ENCODE data around the gene CPNE7. TPM values are rescaled to one million over a fixed set of nuclear protein-coding genes. Genes with fewer than 3 reads are reported as not detected.
A peak's percentile ranks its signal among the peaks of the same experiment; 100 is the strongest.

Gene CPNE7
- total and polyA plus RNA-seq, 7 experiments from 2014 or later, result 0.39 to 5.2 TPM; not detected in 5

DNA sequence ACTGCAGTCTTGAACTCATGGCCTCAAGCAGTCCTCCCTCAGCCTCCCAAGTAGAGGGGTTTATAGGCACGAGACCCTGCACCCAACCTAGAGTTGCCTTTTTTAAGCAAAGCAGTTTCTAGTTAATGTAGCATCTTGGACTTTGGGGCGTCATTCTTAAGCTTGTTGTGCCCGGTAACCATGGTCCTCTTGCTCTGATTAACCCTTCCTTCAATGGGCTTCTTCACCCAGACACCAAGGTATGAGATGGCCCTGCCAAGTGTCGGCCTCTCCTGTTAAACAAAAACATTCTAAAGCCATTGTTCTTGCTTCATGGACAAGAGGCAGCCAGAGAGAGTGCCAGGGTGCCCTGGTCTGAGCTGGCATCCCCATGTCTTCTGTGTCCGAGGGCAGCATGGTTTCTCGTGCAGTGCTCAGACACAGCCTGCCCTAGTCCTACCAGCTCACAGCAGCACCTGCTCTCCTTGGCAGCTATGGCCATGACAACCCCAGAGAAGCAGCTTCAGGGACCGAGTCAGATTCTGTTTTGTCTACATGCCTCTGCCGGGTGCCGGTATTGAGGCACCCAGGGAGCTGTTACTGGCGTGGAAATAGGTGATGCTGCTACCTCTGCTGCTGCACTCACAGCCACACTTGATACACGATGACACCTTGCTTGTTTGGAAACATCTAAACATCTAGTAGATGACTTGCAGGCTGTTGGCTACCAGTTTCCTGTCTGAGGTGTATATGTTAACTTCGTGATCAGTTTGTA is 11.7 kb upstream of the CPNE7 start:
- peak in 1 of 9 donors; percentile 13 for DNase-seq
- peak overlapping the region; percentile 28 for H3K27ac ChIP-seq (ENCODE audit: low read depth, low read length)
- ChIA-PET CTCF (no interaction called here), POLR2A (interaction anchor here (0.6 to 1.3 kb wide), 6 partner anchors 14 to 274 kb away, joined by 3 to 4 read pairs (median 3); no protein-coding TSS in a partner anchor)
- H3K27me3 ChIP-seq (ENCODE audit: control insufficient read depth in 2 of 2, insufficient read depth in 2 of 2, low read length in 2 of 2), result no peaks in the 10 kb centered on the region
- no peak overlapping the region for H3K4me3 ChIP-seq (ENCODE audit: low read length)
- Mint-ChIP-seq H3K9me3 (peaks cover 0 to 3% (median 0%) of the 10 kb centered on the region in 11 donors), H3K36me3 (peaks cover 11 to 36% (median 15%) of the 10 kb centered on the region in 5 donors), H3K4me3 (peak overlapping the region in 9 of 10 donors; percentile 14 to 95 (median 34)), H3K27me3 (no peaks in the 10 kb centered on the region), H3K27ac (peak overlapping the region in 3 of 9 donors; percentile 39 to 81 (median 77)), H3K4me1 (peaks cover 38 to 56% (median 54%) of the 10 kb centered on the region in 7 donors)
- no peak for ATAC-seq
- peaks cover 33 to 49% of the 10 kb centered on the region in 2 donors for H3K4me1 ChIP-seq (ENCODE audit: control insufficient read depth in 2 of 2, insufficient read depth in 2 of 2, low read length in 2 of 2)
- no peaks in the 10 kb centered on the region for H3K9me3 ChIP-seq (ENCODE audit: control insufficient read depth in 2 of 3, low read length in 3 of 3)
- intact Hi-C loops (cut with micrococcal nuclease), result loop anchor here (5.0 kb wide), 5 partner anchors 78 to 1612 kb away; partner anchors contain the start of genes BANP (in 1 of the 2) and CDH15 (in 1 of the 2)
- peaks cover 16 to 41% (median 26%) of the 10 kb centered on the region in 3 experiments for H3K36me3 ChIP-seq (ENCODE audit: control insufficient read depth in 2 of 3, insufficient read depth in 3 of 3, low read length in 3 of 3)

GRCh38 chr16:89564476-89565255 is 10.9 kb upstream of the CPNE7 start:
- CTCF ChIA-PET, result no interaction called here
- H3K4me3 Mint-ChIP-seq, result peak overlapping the region in 9 of 10 donors; percentile 26 to 95 (median 56)

DNA sequence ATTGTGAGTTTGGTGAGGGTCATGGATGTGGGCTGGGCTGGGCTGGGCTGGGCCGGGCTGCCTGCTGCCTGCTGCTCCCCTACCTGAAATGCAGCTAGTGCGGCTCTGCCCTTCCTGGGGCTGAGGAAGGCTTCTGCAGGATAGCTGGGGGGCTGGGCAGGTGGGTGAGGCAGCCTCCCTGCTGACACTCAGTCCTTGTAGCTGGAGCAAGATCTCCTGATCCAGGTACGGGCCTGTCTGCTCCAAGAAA is 10.4 kb upstream of the CPNE7 start:
- intact Hi-C loops (cut with micrococcal nuclease), result no loop called here
- peak overlapping the region; percentile 15 for H3K27ac ChIP-seq (ENCODE audit: low read depth, low read length)
- Mint-ChIP-seq H3K9me3 (peaks cover 0 to 3% (median 0%) of the 10 kb centered on the region in 11 donors), H3K4me3 (peak overlapping the region in 7 of 10 donors; percentile 28 to 79 (median 65)), H3K36me3 (peaks cover 11 to 36% (median 15%) of the 10 kb centered on the region in 5 donors), H3K4me1 (peaks cover 32 to 49% (median 46%) of the 10 kb centered on the region in 7 donors), H3K27me3 (no peaks in the 10 kb centered on the region), H3K27ac (peak overlapping the region in 5 of 9 donors; percentile 11 to 81 (median 43))
- ChIA-PET POLR2A (no interaction called here), CTCF (no interaction called here)
- peaks cover 33 to 43% of the 10 kb centered on the region in 2 donors for H3K4me1 ChIP-seq (ENCODE audit: control insufficient read depth in 2 of 2, insufficient read depth in 2 of 2, low read length in 2 of 2)
- ATAC-seq, result no peak
- peaks cover 16 to 41% (median 26%) of the 10 kb centered on the region in 3 experiments for H3K36me3 ChIP-seq (ENCODE audit: control insufficient read depth in 2 of 3, insufficient read depth in 3 of 3, low read length in 3 of 3)
- no peak overlapping the region for H3K4me3 ChIP-seq (ENCODE audit: low read length)
- peak in 1 of 9 donors; percentile 31 for DNase-seq
- no peaks in the 10 kb centered on the region for H3K9me3 ChIP-seq (ENCODE audit: control insufficient read depth in 2 of 3, low read length in 3 of 3)
- H3K27me3 ChIP-seq (ENCODE audit: control insufficient read depth in 2 of 2, insufficient read depth in 2 of 2, low read length in 2 of 2), result no peaks in the 10 kb centered on the region

More at GRCh38 chr16:89564476-89565255, 10.9 kb upstream of the CPNE7 start:
- no peaks in the 10 kb centered on the region for H3K27me3 Mint-ChIP-seq
- Histone ChIP-seq H3K27me3 (ENCODE audit: control insufficient read depth in 2 of 2, insufficient read depth in 2 of 2, low read length in 2 of 2) (no peaks in the 10 kb centered on the region), H3K9me3 (ENCODE audit: control insufficient read depth in 2 of 3, low read length in 3 of 3) (no peaks in the 10 kb centered on the region), H3K4me1 (ENCODE audit: control insufficient read depth in 2 of 2, insufficient read depth in 2 of 2, low read length in 2 of 2) (peaks cover 33 to 45% of the 10 kb centered on the region in 2 donors), H3K27ac (ENCODE audit: low read depth, low read length) (peak overlapping the region; percentile 28), H3K36me3 (ENCODE audit: control insufficient read depth in 2 of 3, insufficient read depth in 3 of 3, low read length in 3 of 3) (peaks cover 16 to 41% (median 26%) of the 10 kb centered on the region in 3 experiments), H3K4me3 (ENCODE audit: low read length) (no peak overlapping the region)
- POLR2A ChIA-PET, result interaction anchor here (0.6 to 1.3 kb wide), 4 partner anchors 15 to 116 kb away, joined by 3 to 4 read pairs (median 3); no protein-coding TSS in a partner anchor
- DNase-seq (peak in 1 of 9 donors; percentile 14), ATAC-seq (no peak)
- peaks cover 11 to 36% (median 15%) of the 10 kb centered on the region in 5 donors for H3K36me3 Mint-ChIP-seq
- peaks cover 36 to 53% (median 50%) of the 10 kb centered on the region in 7 donors for H3K4me1 Mint-ChIP-seq
- H3K9me3 Mint-ChIP-seq, result peaks cover 0 to 3% (median 0%) of the 10 kb centered on the region in 11 donors
- intact Hi-C loops (cut with micrococcal nuclease), result loop anchor here (5.0 kb wide), 5 partner anchors 78 to 1612 kb away; partner anchors contain the start of genes BANP (in 1 of the 2) and CDH15 (in 1 of the 2)
- H3K27ac Mint-ChIP-seq, result peak overlapping the region in 6 of 9 donors; percentile 11 to 81 (median 60)

GRCh38 chr16:89565506-89566372 is 9.8 kb upstream of the CPNE7 start:
- no peaks in the 10 kb centered on the region for H3K27me3 ChIP-seq (ENCODE audit: control insufficient read depth in 2 of 2, insufficient read depth in 2 of 2, low read length in 2 of 2)
- H3K27ac ChIP-seq (ENCODE audit: low read depth, low read length), result peak overlapping the region; percentile 15
- peak; percentile 62 for ATAC-seq
- Mint-ChIP-seq H3K4me3 (peak overlapping the region; percentile 50 to 80 (median 65)), H3K9me3 (peaks cover 0 to 4% (median 0%) of the 10 kb centered on the region in 11 donors), H3K27ac (peak overlapping the region in 7 of 9 donors; percentile 11 to 81 (median 58)), H3K36me3 (peaks cover 11 to 36% (median 15%) of the 10 kb centered on the region in 5 donors), H3K4me1 (peaks cover 32 to 49% (median 46%) of the 10 kb centered on the region in 7 donors), H3K27me3 (no peaks in the 10 kb centered on the region)
- peak in 5 of 9 donors; percentile 29 to 67 (median 33) for DNase-seq
- ChIA-PET CTCF (no interaction called here), POLR2A (interaction anchor here (0.6 to 1.2 kb wide), 2 partner anchors 10 to 204 kb away, joined by 3 read pairs; partner anchors contain the start of gene CPNE7)
- peaks cover 33 to 43% of the 10 kb centered on the region in 2 donors for H3K4me1 ChIP-seq (ENCODE audit: control insufficient read depth in 2 of 2, insufficient read depth in 2 of 2, low read length in 2 of 2)
- peak overlapping the region; percentile 50 for H3K4me3 ChIP-seq (ENCODE audit: low read length)
- H3K9me3 ChIP-seq (ENCODE audit: control insufficient read depth in 2 of 3, low read length in 3 of 3), result no peaks in the 10 kb centered on the region
- intact Hi-C loops (cut with micrococcal nuclease), result no loop called here
- peaks cover 16 to 39% (median 26%) of the 10 kb centered on the region in 3 experiments for H3K36me3 ChIP-seq (ENCODE audit: control insufficient read depth in 2 of 3, insufficient read depth in 3 of 3, low read length in 3 of 3)

DNA sequence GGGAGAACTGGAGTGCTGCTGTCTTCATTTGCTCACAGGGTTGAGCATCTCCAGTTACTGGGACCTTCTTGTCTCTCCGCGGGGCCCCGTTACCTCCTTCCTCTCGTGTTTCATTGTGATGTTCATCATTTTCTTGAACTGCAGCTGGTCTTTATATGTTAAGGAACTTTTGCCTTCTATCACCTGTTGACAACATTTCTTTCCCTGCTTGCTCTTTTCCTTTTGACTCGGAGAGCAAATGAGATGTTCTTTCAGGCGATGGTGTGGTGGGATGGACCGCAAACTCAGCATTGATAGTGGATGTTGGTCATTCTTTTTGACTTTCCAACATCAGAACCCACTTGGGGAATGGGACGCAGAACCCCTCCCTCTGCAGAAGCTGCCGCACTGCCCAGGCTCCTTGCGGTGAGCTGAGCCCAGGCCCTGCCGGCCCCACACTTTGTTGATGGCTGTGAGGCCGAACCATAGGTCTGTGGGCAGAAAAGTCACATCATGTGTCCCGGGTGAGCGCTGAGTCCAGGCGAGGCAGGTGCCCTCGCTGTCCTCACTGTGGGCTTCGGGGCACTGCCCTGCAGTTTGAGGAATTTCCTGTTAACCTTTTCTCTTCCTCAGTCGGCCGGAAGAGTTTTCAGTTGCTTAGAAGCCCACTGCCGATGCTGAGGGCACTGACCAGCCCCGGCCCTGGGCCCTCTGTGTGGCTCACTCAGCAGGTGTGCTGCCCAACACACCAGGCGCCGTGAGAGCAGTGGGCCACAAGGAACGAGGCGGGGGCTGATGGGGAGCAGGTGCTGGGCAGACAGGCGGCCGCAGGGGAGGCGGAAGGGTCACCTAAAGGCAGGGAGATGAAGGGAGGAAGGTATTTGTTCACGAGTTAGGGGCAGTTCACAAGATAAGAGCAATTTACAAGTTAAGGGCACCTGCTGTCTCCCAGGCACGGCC is 7.6 kb upstream of the CPNE7 start:
- DNase-seq (no peak), ATAC-seq (no peak)
- H3K9me3 ChIP-seq (ENCODE audit: control insufficient read depth in 2 of 3, low read length in 3 of 3), result no peaks in the 10 kb centered on the region
- no peaks in the 10 kb centered on the region for H3K27me3 ChIP-seq (ENCODE audit: control insufficient read depth in 2 of 2, insufficient read depth in 2 of 2, low read length in 2 of 2)
- H3K27ac ChIP-seq (ENCODE audit: low read depth, low read length), result no peak overlapping the region
- H3K9me3 Mint-ChIP-seq, result peaks cover 0 to 4% (median 0%) of the 10 kb centered on the region in 11 donors
- H3K36me3 Mint-ChIP-seq, result peaks cover 0 to 20% (median 4%) of the 10 kb centered on the region in 5 donors
- H3K4me1 ChIP-seq (ENCODE audit: control insufficient read depth in 2 of 2, insufficient read depth in 2 of 2, low read length in 2 of 2), result peaks cover 23 to 27% of the 10 kb centered on the region in 2 donors
- peak overlapping the region in 1 of 9 donors; percentile 12 for H3K27ac Mint-ChIP-seq
- peaks cover 12 to 19% (median 14%) of the 10 kb centered on the region in 3 experiments for H3K36me3 ChIP-seq (ENCODE audit: control insufficient read depth in 2 of 3, insufficient read depth in 3 of 3, low read length in 3 of 3)
- POLR2A ChIA-PET, result no interaction called here
- intact Hi-C loops (cut with micrococcal nuclease), result no loop called here
- peaks cover 26 to 50% (median 43%) of the 10 kb centered on the region in 7 donors for H3K4me1 Mint-ChIP-seq
- no peak overlapping the region for H3K4me3 Mint-ChIP-seq
- CTCF ChIA-PET, result no interaction called here
- H3K27me3 Mint-ChIP-seq, result peaks cover 0 to 9% (median 5%) of the 10 kb centered on the region in 5 donors
- no peak overlapping the region for H3K4me3 ChIP-seq (ENCODE audit: low read length)

Measured in naive thymus-derived CD4-positive, alpha-beta T cell (primary cell).